GM19324 (cell line): ENCODE results near the gene PITPNM3.

ENCODE experiments used
- ATAC-seq: cut with Tn5 transposase; IDR thresholded peaks from one replicate; pipeline ENCODE4 v1.9.1; 2021; ENCODE audit warnings: mild to moderate bottlenecking, moderate library complexity; ENCODE audit not compliant: unreplicated experiment, low FRiP score

The PITPNM3 gene

DNA sequence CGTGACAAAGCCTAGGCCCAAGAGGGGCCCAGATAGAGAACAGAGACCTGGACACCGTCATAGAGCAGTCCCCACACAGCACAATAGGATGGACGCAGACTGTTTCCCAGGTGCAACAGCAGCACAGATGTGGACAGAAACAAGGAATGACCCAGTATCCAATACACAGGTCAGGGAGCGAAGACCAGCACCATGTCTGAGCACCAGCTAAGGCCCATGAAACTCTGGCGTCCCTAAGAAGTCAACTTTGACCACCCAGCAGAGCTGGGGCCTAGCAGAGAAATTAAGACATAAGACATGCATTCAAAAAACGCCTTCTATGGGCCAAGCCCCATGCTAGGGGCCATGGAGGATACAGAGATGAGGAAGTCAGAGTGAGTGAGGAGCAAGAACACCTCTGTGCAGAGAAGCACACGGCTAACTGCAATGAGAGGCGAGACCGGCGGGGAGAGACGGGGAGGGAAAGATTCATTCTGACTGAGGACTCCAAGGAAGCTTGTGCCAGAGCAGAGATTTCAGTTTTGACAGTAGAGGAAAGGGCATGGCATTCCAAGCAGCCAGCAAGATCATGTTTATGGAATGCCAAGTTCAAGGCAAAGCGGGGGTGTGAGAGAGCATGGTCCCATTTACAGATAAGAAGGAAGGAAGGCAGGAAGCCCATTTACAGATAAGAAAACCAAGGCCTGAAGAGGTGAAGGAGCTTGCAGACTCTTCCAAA lies 50.8 kb downstream of the PITPNM3 start:
- no peak for ATAC-seq

DNA sequence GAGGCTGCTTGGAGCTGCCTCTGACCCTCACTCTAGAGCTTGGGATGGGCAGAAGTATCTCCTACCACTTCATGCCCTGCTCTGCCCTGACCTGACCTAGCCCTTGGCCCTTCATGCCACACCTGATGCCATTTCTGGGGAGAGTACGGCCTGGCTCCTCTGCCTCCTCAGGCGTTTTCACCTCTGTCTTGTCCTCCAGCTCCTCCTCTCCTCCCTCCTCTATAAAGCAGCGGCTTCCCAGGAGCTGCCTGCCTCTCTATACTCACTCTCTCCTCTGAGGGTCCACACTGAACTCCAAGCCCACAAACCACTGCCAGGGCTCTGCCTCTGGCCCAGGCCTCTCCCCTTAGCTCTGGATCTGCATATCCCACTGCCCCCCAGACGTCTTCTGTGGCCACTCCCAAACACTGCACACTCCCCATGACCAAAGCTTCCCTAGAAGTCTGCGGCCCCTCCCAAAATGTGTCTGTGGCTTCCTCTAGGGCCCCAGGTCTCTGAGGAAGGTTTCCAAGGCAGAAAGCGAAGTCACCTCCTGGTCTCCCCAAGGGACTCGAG lies 52.6 kb downstream of the PITPNM3 start:
- no peak for ATAC-seq

DNA sequence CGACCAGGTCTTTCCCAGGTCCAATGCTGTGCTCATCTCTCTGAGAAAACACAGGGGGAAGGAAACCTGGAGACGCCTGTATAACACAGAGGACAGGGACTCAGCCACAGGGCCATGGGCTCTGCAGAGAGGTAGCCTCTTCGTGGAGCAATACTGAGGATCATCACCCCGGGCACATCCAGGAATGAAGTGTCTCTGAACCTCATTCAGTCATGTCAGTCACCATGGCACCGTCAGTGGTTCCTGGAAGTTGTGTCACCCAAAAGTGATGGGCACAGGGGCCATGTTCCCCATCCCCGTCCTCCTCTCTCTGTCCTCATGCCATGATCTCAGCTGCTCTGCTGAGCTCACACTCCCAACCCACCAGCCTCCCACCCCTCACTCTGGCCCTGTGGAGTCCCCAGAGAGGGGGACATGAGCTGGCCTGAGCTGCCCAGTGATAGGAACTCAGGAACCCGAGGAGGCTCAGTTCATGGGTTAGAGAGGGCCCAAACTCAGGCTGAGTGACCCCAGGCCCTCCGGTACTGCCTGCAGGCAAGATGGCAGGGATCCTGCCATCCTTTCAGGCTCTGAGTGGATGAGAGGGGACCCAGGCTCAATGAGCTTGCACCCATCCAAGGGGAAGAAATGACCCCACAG lies 53.4 kb downstream of the PITPNM3 start:
- no peak for ATAC-seq

DNA sequence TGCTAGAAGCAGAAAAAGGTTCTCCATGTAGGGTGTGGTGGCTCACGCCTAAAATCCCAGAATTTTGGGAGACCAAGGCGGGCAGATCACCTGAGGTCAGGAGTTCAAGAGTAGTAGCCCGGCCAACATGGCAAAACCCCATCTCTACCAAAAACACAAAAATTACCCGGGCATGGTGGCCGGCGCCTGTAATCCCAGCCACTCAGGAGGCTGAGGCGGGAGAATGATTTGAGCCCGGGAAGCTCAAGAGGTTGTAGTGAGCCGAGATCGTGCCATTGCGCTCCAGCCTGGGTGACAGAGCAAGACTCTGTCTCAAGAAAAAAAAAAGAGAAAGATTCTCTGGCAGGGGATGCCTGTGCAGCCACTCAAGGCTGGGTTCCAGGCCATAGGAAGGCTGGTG lies 54.2 kb downstream of the PITPNM3 start:
- ATAC-seq = no peak

DNA sequence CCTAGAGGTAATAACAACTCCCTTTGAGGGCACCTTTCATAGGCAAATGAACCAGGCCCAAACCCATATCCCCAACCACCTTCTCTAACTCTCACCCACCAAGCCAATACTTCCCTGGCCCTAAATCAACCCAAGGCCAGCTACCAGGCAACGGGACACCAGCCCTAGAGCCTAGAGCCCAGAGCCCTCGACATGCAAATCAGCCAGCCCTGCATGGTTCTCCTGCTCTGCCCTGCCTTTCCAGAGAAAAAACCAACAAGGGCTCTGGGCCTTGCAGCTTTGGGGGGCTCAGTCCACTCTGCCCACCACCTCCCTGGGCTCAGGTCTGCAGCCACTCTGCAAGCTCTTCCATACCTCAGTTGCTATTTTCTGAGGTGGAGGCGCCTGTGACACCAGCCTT lies 55.0 kb downstream of the PITPNM3 start:
- no peak for ATAC-seq

DNA sequence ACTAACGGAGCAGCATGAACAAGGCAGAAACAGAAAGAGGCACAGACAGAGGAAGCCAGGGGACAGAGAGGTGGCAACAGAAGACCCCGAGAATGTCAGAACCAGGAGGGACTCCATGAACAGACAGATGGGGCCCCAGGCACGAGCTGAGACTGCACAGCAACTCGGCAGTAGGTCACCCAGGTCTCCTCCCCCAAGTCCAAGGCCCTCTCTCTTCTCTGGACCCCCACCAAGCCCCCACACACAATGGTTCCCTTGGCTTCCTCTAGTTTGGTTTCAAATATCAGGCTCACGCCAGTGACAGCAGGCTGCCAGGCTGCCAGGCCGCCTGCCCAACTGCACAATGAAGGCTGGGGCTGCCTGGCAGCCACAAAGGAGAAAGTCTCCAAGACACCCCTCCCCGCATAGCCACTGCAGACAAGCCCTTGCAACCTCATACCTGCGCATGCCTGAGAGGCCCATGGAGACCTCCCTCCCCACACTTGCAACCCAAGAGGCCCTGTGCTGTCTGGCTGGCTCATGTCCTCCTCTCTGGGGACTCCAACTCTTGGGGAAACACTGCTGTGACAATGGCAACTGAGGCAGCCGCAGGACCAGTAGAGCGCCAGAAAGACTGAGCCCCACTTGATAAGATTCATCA lies 57.3 kb downstream of the PITPNM3 start:
- no peak for ATAC-seq

DNA sequence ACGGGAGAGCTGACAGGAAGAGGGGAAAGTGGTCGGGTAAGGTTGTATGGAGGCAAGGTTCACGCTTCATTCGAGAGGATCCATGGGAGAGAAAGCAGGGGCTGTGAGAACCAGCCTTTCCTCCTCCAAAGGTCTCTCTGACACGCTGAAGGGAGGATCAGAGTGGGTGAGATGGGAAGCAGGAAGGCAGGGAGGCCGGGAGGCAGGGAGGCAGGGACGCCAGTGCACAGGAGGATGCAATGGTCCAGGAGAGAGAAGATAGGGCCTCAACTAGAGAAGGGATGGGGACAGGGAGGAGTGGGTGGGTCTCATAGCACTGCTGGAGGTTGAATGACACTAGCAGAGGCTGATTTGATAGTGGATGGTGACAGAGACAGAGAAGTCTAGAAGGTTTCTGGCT lies 58.0 kb downstream of the PITPNM3 start:
- ATAC-seq = no peak

DNA sequence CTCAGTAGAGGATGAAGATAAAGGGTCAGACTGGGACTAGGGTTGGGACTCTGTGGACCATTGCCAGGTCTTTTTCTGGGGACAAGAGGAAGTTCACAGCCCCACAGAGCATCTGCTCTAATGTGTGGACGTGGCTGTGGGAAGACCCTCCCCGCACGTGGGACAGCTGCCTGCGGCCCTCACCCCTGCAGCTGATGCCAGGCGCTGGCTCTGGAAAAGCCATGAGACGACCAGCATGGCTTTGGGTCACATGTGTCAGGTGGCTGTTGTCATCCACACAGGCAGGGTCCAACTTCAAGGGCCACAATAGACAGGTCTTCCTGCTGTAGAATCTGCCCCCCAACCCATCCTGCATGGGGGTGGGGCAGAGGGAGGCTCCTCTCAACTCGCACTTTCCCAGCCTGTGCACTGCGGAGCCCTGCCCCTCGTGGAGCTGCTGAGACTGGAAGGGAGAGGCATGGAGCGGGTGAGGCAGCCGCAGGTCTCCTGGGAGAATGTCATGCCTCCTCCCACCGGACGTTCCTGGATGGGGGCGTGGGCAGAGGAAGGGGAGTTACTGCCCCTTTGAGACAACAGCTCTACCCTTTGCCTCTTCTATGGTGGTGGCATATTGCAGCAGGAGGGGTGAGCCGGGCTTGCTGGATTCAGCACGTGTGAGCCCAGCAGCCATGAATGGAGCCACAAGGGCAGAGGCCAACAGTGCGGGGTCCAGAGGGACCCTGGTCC lies 58.7 kb downstream of the PITPNM3 start:
- no peak for ATAC-seq

DNA sequence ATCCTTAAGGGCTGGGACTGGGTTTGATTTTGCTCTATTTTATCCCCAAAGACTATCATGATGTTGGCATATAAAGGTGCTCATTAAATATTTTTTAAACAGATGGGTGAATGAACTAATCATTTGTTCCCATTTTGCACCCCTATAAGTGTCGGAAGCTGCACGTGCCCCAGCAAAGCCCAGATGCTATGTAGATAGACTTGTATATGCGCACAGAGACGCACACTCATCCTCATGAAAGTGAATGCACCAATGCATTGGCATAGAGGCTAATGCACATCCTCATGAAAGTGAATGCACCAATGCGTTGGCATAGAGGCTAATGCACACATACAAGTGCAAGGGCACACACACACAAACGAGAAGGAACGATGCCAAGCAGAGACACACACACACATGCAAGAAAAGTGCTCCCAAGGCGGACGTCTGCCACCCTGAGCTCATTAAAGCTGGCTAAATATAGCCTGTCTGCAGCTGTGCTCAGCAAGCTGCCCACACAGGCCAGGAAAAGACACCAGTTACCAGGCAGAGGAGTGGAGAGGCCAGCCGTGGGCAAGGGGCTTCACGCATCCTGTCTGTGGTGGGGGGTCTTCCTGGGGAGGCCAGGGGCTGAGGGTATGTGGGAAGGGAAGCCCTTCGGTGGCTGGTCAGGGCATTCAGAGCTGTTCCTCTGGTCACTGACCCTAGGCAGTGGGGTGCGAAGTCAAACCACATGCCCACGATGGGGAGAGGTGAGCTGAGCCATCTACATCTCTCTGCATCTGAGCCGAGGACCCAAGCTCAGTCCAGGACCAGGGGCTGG lies 59.5 kb downstream of the PITPNM3 start:
- no peak for ATAC-seq

DNA sequence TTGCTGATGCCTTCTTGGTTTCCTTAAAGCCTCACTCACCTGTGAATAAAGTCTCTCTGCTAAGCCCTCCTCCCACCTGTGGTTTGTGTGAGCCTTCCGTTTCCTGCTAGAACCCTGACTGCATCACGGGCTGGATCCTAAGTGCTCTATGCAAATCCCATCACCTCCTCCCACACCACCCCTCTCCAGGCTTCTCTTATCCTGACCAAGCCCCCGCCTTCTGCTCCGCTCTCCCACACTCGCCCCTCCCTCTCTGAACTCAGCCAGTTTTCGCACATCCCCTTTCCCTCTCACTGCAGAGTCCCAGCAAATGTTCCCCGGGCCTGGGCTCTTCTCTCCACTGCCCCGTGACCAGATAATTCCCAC lies 60.3 kb downstream of the PITPNM3 start:
- no peak for ATAC-seq

DNA sequence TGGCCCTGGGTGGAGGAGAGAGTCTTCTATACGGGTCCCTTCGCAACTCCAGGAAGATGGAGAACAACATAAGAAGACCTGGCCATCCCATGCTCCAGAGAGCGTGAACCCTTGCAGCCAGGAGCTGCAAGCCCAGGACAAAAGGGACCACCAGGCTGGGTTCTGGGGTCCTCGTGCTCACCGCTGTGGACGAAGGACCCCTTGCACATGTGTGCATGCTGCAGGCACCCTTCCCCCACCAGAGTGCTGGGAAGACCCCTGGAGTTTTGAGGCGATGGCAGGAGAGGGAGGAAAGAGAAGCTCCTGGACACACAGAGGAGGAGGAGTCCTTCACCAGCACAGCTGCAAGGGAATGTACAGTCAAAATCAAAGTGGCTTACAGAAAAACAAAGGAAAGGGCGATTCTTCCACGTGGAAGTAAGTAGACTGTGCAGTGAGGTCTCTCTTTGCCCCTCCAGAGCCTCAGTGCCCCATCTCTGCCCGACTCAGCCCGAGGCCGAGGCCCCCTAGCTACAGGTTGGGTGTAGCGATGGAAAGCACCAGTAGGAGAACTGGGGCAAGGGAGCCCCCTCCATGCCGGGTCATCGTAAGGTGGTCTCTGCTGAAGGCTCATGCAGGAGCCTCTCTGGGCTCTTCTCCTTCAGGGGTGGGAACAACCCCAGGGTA lies 60.8 kb downstream of the PITPNM3 start:
- no peak for ATAC-seq

DNA sequence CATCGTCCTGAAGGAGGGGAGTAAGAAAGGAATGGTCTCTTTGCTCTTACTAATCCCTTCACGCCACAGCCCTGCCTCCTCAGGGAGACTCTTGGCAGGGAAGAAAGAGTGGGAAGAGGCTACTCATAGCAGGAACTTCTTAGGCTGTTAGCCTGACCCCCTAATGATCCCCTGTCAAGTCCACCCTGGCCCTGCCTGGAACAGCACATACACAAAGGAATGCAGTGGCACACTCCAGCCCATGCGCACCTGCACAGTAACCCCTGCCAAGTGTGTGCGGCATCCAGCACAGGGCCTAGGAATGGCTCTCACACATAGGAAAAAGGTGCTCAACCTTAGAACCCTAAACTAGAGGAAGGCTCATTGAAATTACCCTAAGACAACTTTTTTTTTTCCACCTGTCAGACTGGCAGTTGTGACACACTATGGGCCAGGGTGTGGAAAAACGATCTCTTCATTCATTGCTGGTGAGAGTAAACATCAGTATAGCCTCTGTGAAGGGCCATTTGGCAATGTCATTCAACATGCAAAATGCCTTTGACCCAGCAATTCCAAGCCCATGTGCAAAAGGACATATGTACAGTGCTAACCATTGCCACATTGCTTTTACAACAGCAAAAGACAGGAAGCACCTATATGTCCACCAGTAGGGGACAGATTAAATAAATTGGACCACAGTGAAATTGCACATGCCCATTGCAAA lies 62.0 kb downstream of the PITPNM3 start:
- no peak for ATAC-seq

DNA sequence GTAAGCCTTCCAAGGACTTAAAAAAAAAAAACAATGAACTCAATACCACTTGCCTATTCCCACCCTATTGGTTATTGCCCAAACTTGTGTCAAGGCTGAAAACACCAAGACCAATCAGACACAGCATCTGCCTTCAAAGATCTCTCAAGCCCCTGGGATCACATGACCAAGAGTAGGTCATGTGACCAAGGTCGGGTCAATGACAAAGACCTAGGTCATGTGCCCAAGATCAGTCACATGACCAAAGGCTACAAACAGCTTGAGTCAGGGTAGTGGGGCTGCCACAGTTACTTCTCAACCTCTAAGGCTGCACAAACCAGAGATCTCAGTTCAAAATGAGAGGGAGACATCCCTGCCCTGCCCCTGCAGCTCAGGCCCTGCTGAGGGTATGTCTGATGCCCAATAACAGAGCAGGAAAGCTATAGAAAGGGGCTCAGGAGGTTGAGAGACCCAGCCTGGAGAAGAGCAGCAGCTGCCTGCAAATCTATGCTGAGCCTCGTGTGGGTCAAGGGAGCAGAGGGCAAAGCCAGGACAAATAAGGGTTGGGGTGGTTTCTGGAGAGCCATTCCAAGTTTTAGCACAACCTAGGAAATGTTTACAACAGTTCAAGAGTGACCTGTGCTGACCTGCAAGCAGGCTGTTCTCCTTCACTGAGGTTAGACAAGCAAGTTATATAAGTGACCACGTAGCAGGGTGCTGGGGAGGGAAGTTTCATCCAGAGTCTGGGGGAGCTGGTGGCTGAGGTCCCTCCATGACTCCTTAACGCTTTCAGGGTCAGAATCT lies 63.3 kb downstream of the PITPNM3 start:
- no peak for ATAC-seq

DNA sequence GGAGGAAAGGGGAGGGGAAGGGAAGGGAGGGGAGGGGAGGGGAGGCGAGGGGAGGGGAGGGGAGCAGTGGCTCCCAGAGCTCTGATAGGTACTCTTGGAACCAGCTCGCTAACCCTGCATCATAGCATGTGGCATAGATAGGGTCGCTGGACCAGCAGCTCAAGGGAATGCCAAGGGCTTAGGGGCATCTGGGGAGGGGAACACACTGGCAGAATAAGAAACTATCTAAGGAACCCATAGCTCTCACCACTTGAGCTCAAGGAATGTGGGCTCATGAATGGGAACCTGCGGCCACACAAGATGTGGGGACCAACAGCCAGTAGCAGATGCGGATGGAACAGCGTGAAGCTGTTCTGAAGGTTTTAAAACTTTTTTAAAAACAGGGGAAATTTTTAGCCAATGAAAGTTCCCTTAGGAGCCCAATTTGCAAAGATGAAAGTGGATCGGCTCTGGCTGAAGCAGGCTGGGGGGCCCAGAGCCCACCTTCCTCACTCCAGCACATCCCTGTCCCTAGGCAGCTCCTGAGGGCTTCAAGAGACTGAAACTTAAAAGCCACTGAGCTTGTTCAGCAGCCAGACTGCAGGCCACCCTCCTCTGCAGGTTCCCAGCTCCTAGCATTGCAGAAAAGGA lies 65.2 kb downstream of the PITPNM3 start:
- ATAC-seq = no peak

DNA sequence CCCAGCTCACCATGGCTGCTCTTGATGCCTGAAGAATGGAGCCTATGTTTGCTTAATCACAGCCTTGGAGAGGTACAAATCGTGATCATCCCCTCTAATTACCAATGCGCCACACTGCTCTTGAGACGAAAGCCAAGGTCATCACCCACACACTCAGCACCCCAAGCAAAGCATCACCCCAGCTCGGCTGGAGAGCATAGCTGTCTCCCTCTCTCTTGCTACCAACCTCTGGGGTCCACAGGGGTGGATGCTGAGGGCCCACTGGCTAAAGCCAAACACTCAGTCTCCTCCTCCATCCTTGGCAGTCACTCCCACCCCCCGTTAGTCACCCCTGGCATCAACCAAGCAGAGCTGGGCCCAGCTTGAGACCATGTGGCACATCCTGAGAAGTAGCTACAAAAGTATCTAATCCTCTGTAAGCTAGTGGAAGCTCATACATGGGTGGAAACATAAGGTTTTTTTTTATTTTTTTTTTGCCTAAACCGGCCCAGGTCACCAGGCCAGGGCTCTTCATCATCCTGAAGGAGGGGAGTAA lies 67.3 kb downstream of the PITPNM3 start:
- ATAC-seq = no peak

DNA sequence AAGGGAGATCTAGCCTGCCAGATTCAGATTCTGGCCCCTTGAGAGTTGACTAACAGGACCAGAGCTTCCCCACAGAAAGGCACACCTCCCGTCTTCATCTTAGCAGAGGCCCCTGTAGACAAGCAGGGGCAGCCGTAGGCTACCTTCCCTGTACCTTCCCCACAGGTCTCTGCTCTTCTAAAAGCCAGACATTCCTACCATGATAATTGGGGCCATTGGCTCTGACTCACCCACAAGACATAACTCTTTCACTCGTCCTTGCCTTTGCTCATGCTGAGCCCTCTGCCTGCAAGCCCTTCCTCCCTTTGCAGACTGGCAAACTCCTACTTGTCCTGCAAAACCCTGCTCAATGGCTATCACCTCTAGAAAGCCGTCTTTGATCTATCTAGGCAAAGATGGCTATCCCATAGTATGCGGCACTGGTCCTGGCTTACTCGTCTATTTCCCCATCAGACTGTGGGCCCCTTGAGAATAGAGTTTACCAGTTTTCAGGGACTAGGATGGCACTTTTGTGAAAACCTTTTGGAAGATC lies 68.3 kb downstream of the PITPNM3 start:
- ATAC-seq = no peak

DNA sequence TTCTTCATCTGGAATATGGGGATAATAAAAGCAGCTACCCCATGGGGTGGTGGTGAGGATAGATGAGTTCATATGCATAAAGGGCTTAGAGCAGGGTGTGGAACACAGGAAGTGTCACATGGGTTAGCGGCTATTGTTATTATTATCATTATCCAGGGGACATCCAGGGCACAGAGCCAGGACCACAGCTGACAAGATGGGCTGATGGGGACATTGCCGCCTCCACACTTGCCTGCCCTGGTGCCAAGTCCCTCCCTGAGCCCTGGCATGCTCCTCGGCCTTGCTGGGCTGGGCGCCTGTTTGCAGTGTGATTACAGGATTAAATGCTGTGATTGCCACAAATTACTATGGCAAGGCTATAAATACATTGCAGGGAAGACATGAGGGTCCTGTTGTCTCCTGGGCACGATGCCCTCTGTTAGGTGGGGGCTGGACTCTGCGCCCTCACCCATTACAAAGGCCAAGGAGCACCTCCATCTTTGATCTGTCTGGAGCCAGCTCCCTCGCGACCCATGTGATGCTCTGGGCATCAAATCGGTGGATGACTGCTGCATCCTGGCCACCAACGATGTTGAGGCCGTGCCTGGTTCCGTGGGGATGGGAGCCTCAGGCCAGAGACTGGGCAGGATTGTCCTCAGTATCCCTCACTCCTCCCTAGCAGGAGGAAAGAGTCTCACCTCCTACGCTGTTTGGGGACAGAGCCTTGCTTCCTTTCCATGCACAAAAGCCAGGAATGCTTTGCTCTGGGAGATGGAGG lies 68.9 kb downstream of the PITPNM3 start:
- no peak for ATAC-seq
